GM19025 (cell line): Measurements from ENCODE around the gene KCTD14.
"Not testable (repeated sequence)": the region's sequence is repeated elsewhere in the genome, so short reads cannot be mapped to it uniquely, and the experiment has no call there.

Source experiments
- ATAC-seq: cut with Tn5 transposase; IDR thresholded peaks from one replicate; pipeline ENCODE4 v1.9.1; 2021; ENCODE audit warnings: mild to moderate bottlenecking, low read depth, moderate library complexity; ENCODE audit not compliant: unreplicated experiment

The KCTD14 gene

DNA sequence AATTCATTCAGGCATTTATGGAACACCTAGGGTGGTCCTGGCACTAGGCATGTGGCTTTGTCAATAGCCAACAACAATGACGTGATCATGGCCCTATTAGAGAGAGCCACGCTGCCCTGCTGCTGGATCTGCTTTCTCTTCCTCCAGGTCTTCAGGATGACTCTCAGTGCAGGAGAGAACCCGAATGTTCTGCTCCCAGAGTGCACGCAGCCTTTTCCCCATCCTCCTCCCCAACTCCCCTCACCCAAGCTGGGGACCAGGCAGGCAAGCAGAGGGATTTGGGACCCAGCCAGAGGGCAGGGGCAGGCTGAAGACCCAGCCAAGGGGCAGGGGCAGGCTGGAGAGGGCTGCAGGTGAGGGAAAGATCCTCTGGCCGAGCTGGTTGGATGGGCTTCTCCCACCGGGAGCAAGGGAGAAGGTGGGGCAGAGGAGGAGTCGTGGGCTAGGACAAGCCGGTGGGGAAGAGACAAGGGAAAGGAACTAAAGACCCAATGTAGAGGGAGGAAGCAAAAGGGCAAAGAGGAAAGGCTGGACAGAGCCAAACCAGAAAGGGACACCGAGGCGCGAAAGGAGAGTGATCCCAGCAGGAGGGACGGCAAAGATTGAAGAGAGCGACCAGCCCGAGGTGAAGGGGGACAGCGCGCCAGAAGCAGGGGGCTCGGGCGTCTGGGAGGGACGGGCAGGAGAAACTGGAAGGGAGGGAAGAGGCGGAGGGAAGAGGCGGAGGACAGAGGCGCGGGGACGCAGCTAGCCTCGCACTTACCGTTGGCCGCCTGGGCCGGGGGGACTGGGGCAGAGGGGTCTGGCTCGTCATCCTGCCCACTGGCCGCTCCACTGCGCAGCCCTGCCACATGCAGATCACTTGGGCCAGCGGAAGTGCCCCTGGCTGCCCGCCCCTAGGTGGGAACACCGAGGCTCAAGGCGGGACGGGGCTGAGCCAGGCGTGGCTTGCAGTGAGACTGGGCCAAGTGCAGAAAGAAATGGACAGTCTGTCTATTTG is at the start of gene KCTD14:
Gene KCTD14, minus strand, starts transcription at position 880 of the 1,000 bp plus-strand sequence. Its CDS starts 27 bp downstream, at position 853.
- no peak for ATAC-seq

- no peak for ATAC-seq
Measured at GRCh38 chr11:78072455-78072854, 49.4 kb upstream of the KCTD14 start.

- no peak for ATAC-seq
Measured at GRCh38 chr11:78071717-78072116, 48.6 kb upstream of the KCTD14 start.

- ATAC-seq: no peak
Measured at GRCh38 chr11:78070621-78071020, 47.5 kb upstream of the KCTD14 start.

GRCh38 chr11:78069465-78069864 is 46.4 kb upstream of the KCTD14 start:
- ATAC-seq: no peak

GRCh38 chr11:78067704-78068103 is 44.6 kb upstream of the KCTD14 start:
- ATAC-seq: no peak

DNA sequence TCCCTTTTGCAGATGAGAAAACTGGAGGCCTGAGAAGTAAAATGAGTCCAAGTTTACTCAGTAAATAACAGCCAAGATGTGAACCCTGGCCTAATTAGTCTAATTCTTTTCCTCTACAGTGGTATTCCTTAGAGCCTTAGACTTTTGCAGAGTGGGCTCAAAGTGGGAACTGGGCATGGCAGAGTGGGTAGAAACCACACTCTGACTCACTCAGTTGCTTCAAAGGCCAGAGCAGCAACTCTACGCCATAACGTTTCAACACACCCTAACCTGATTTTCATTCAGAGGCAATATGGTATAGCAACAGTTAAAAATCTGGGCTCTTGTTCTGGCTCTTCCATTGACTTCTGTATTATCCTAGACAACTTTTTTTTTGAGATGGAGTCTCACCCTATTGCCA is 43.4 kb upstream of the KCTD14 start:
- ATAC-seq: no peak

DNA sequence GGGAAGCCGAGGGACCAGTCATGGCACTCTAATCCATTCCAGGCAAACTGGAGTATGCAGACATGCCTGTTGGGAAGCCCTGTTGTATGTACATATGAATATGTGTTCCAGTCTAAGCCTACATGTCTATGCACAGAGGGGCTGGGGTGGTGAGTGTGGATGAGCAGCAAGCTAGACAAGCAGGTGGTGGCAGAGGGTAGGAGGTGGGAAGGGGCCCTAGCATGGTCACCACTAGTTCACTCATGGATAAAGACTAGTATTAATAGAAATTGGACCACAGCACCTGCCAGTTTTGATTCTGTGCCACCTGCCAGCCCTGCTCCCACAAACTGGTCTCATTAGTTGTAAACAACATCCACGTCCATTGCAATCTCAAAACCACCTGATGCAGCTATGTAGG is 42.1 kb upstream of the KCTD14 start:
- ATAC-seq: no peak

- no peak for ATAC-seq
Measured at GRCh38 chr11:78063440-78064181, 40.5 kb upstream of the KCTD14 start, which contains the start of gene THRSP. Gene THRSP, plus strand, starts transcription at chr11:78063861. Its CDS starts 21 bp downstream, at chr11:78063882.

GRCh38 chr11:78062671-78063070 is 39.6 kb upstream of the KCTD14 start:
- no peak for ATAC-seq

DNA sequence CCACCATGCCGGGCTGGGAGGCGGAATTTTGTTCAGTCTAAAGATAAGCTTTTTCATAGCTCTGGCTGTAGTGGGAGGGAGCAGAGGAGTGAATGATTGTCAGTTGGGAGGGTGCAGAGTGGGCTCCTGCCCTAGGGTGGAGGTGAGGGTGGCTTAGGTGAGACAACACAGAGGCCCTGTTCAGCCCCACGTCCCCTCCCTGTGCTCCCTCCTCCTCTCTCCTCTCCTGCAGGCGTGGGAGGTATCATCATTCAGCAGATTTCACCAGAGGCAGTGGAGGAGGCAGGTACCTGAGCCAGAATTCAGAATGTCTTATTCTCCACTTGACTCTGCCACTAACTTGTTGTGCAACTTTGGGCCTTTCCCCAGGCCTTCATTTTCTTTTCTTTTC is 38.8 kb upstream of the KCTD14 start:
- no peak for ATAC-seq

DNA sequence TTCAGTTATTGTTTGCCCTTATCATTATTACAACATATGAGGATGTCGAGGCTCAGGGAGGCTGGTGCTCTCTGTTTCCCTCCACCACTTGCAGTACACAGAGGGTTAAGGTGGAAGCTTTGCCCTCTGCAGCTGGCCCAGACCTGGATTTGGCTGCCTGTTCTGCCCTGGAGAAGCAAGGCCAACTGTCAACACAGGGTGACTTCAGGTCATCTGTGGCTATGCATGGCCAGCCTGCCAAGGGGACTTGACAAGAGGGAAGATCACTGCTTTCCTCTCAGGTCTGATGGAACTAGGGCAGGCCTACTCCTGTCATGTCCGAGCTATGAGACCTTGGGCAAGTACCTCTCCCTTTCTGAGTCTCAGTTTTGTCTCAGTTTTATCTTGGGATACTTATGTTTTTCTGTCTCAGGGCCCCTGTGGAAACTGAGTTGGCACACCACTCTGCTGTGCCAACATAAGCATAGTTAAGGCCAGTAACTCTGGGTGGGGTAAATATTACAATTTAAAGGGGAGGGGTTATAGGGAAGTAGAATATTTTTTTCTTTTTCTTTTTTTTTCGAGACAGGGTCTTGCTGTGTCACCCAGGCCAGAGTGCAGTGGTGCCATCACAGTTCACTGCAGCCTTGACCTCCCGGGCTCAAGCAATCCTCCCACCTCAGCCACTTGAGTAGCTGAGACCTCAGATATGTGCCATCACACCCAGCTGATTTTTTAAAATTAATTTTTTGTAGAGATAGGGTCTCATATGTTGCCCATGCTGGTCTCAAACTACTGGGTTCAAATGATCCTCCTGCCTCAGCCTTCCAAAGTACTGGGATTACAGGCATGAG is 38.2 kb upstream of the KCTD14 start:
- no peak for ATAC-seq

- no peak for ATAC-seq
Measured at GRCh38 chr11:78060533-78060932, 37.5 kb upstream of the KCTD14 start.

GRCh38 chr11:78059749-78060328 is 36.8 kb upstream of the KCTD14 start:
- ATAC-seq: not testable (repeated sequence)

GRCh38 chr11:78057462-78058055 is 34.5 kb upstream of the KCTD14 start:
- ATAC-seq: no peak

GRCh38 chr11:78056093-78056492 is 33.0 kb upstream of the KCTD14 start:
- no peak for ATAC-seq

DNA sequence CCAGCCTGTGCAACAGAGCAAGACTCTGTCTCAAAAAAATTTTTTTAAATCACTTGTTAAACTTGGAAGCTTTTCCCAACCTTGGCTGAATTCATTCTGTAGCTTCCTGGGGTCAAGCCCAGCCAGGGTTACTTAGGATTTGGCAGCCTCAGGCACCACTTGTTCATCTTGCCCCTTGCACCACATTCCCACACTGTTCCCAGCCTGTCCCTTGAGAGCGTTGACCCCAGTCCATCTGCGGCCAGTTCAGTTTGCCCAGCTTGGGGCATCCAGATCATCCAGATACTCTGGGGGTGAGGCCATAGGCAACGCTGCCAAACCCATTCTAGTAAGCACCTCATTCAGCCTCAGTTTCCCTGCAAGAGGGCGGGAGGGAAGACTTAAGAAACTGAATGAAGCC is 31.9 kb upstream of the KCTD14 start:
- no peak for ATAC-seq

- no peak for ATAC-seq
Measured at GRCh38 chr11:78050964-78051831, 28.1 kb upstream of the KCTD14 start.

- no peak for ATAC-seq
Measured at GRCh38 chr11:78049348-78049747, 26.3 kb upstream of the KCTD14 start.
